ENCODE measurements around the gene COL1A1.

The COL1A1 gene

GRCh38 chr17:50157891-50158290, 43.5 kb downstream of the COL1A1 start:
- DNase-seq (ENCODE audit: low read depth, low spot score), result no peak

- no peak for DNase-seq (ENCODE audit: low read depth, low spot score)
These were observed 46.2 kb downstream of the COL1A1 start for GRCh38 chr17:50155115-50155819.

- no peak for DNase-seq (ENCODE audit: low read depth, low spot score)
These were observed 46.8 kb downstream of the COL1A1 start for GRCh38 chr17:50154604-50155003.

GRCh38 chr17:50153650-50154575, 47.5 kb downstream of the COL1A1 start:
- DNase-seq (ENCODE audit: low read depth, low spot score), result no peak

- no peak for DNase-seq (ENCODE audit: low read depth, low spot score)
These were observed 48.7 kb downstream of the COL1A1 start for GRCh38 chr17:50152736-50153135.

- DNase-seq (ENCODE audit: low read depth, low spot score), result peak; percentile 92
These were observed 49.4 kb downstream of the COL1A1 start for GRCh38 chr17:50151937-50152547.

GRCh38 chr17:50151041-50151936, 50.1 kb downstream of the COL1A1 start:
- DNase-seq (ENCODE audit: low read depth, low spot score), result peak; percentile 63

GRCh38 chr17:50150354-50151040, 50.9 kb downstream of the COL1A1 start, which contains the start of gene PPP1R9B:
PPP1R9B (minus strand) TSS chr17:50150677; CDS start chr17:50150513, 164 bp downstream.
- DNase-seq (ENCODE audit: low read depth, low spot score), result no peak

- no peak for DNase-seq (ENCODE audit: low read depth, low spot score)
These were observed 51.7 kb downstream of the COL1A1 start for GRCh38 chr17:50149417-50150353.

GRCh38 chr17:50149091-50149416, 52.4 kb downstream of the COL1A1 start:
- DNase-seq (ENCODE audit: low read depth, low spot score), result no peak

- no peak for DNase-seq (ENCODE audit: low read depth, low spot score)
These were observed 53.0 kb downstream of the COL1A1 start for GRCh38 chr17:50148226-50149090.

GRCh38 chr17:50147841-50148225, 53.6 kb downstream of the COL1A1 start:
- no peak for DNase-seq (ENCODE audit: low read depth, low spot score)

GRCh38 chr17:50146927-50147665, 54.3 kb downstream of the COL1A1 start:
- no peak for DNase-seq (ENCODE audit: low read depth, low spot score)

- no peak for DNase-seq (ENCODE audit: low read depth, low spot score)
These were observed 55.1 kb downstream of the COL1A1 start for GRCh38 chr17:50146230-50146926.

- no peak for DNase-seq (ENCODE audit: low read depth, low spot score)
These were observed 55.8 kb downstream of the COL1A1 start for GRCh38 chr17:50145532-50146229.

- no peak for DNase-seq (ENCODE audit: low read depth, low spot score)
These were observed 56.4 kb downstream of the COL1A1 start for GRCh38 chr17:50144845-50145531.
